Smooth muscle cell of the umbilical artery (primary cell): Measurements from ENCODE around the gene CFP. TPM values are rescaled to one million over a fixed set of nuclear protein-coding genes. Genes with fewer than 3 reads are reported as not detected.

Experiments
- total RNA-seq: library from RNA; depleted of rRNA; stranded (reverse); fragments of >200 nt; gene quantifications from 2 replicates; pipeline ENCODE4 v1.2.3, GENCODE V29; 2014

CFP gene
- 0.05 and 0.30 TPM in 2 replicates for total RNA-seq

DNA sequence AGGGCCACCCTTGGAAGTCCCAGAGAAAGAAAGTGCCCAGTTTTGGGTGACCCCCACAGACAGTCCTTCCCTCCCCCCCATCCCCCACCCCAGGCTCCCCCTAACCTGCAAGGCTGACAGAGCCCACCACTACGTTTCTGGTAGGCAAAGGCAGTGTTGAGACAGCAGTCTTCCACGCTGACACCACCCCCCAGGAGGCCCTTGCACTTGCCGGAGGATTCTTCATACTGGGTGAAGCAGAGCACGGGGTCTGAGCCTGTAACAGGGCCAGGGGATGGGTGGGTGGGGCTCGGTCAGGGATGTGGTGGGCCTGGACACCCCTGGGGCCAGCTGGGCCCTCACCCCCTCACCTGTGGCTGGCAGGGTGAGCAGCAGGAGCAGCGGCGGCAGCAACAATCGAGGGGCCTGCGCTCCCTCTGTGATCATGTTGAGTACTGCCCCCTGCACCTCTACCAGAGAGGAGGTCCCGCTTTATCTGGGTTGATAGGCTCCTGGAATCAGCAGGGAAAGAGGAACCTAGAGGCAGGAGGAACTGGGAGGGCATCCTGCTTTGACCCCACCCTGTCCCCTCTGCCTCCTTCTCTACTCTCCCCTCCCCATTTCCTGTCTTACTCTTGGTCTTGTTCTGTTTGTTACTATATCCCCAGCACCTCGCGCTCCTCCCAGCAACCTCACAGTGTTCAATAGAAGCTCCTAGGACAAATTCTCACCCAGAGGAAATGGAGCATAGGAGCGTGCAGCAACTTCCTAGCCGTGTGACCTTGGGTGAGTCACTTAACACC lies at the start of gene CFP:
Gene CFP (minus strand): TSS at position 512 of the 782 bp plus-strand sequence. CDS start 86 bp downstream, at position 426.

GRCh38 chrX:47658684-47659420 lies 29.1 kb upstream of the CFP start, which contains the start of gene UXT:
UXT (minus strand) TSS chrX:47659180; CDS start chrX:47658927, 253 bp downstream.

DNA sequence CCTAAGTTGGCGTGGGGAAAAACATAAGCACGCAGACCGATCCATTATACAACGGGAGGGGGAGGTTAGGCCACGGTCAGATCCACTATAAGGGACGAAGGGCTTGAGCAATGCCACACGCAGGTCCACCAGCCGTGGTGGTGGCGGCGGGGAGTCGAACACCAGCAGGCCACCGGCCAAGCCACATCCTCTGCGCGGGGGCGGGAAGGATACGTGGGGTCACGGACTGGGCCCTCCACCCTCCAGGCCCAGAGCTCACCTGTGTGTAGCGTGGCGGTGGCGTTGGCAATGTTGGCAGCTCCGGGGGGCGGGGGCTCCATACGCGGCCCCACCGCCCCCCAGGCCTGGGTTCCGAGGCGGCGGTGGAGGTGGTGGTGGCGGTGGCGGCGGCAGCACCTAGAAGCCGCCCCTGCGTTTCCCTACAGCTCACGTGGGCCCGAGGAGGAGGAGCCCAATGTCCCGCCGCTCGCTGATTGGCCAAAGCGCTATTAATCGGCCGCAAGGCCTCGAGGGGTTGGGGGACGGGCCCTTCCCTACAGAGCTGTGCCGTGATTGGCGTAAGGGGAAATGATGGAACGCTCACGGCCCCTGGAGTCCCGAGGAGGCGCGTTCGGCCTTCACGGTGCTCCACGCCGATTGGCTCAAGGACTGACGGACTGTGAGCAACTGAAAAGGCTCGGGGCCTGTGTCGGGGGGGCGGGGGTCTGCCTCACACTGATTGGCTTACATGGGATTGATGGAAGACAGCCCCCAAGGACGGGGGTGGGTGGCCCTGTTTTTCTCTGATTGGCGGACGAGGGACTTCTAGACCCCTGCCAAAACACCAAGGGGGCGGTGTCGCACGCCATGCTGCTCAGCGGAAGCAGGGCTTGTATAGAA lies 20.7 kb upstream of the CFP start, which contains the start of gene ELK1:
Gene ELK1 (minus strand): TSS at position 400 of the 879 bp plus-strand sequence. CDS start 9,122 bp downstream, outside the sequence.

DNA sequence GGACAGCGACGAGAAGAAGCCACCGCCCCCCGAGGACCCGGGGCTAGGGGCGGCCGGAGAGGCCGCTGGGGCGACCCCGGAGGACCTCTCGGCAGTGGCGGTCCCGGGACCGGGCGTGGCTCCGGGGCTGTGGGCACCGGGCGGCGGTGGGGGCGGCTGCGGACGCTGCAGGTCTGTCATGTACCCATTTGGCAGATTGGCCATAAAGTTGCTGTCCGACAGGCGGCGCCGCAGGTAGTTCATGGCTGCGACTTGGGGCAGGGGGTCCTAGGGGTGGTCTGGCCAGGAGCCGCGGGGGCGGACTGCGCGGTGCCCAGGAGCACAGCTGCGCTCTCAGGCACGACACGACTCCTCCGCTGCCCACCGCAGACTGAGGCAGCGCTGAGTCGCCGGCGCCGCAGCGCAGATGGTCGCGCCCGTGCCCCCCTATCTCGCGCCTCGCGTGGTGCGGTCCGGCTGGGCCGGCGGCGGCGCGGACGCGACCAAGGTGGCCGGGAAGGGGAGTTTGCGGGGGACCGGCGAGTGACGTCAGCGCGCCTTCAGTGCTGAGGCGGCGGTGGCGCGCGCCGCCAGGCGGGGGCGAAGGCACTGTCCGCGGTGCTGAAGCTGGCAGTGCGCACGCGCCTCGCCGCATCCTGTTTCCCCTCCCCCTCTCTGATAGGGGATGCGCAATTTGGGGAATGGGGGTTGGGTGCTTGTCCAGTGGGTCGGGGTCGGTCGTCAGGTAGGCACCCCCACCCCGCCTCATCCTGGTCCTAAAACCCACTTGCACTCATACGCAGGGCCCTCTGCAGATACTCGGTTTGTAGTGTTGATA lies 10.0 kb downstream of the CFP start, which contains the start of gene SYN1:
Gene SYN1 (minus strand): TSS at position 372 of the 817 bp plus-strand sequence. CDS start 129 bp downstream, at position 243.

GRCh38 chrX:47581731-47582647 lies 47.7 kb downstream of the CFP start, which contains the start of gene TIMP1:
TIMP1 (plus strand) TSS chrX:47582436; CDS start chrX:47583416, 980 bp downstream.

Other genes with a start within 250 kb of the CFP start
- 5.3 and 7.8 TPM in 2 replicates for gene ZNF41, start 146.7 kb downstream of the CFP start, total RNA-seq
- 13.4 and 20.3 TPM in 2 replicates for gene ARAF, start 68.7 kb downstream of the CFP start, total RNA-seq
- gene TIMP1, start 47.5 kb downstream of the CFP start, total RNA-seq, result 1,164 and 1,671 TPM in 2 replicates
- under 0.01 and 0.14 TPM in 2 replicates for gene SYN1, start 10.1 kb downstream of the CFP start, total RNA-seq
- gene ELK1, start 20.6 kb upstream of the CFP start, total RNA-seq, result 16.0 and 24.2 TPM in 2 replicates
- gene UXT, start 29.2 kb upstream of the CFP start, total RNA-seq, result 57.9 and 125 TPM in 2 replicates
- 8.0 and 9.2 TPM in 2 replicates for gene ZNF81, start 207.0 kb upstream of the CFP start, total RNA-seq